OCI-LY7 (cell line): ENCODE measurements around the gene KRTAP4-4. TPM values are rescaled to one million over a fixed set of nuclear protein-coding genes. Genes with fewer than 3 reads are reported as not detected.
A peak's percentile ranks its signal among the peaks of the same experiment; 100 is the strongest.

Experiments
- BruUV-seq: library from RNA; stranded (reverse); fragments of 400-500 nt; replicated peaks from 2 replicates; lab custom pipeline; 2021; lab: Mats Ljungman, UMichigan
- CTCF ChIA-PET: fragments of 300-600 bp; sonication (Branson Sonifier 250); formaldehyde crosslinking; loops from one replicate; lab custom pipeline; 2022; ENCODE audit warnings: antibody characterized with exemption; ENCODE audit not compliant: unreplicated experiment; lab: Charles Lee
- POLR2A ChIA-PET: fragments of 300-600 bp; sonication (Branson Sonifier 250); formaldehyde crosslinking; loops from one replicate; lab custom pipeline; 2022; ENCODE audit warnings: antibody characterized with exemption; lab: Charles Lee
- DNase-seq: peaks from one replicate; pipeline ENCODE4 v3.0.0-alpha.2; 2015; ENCODE audit warnings: low spot score
- H2AFZ ChIP-seq: fragments of 200-600 bp; sonication (generic), shearing (Covaris generic); 2 replicates; pipeline ENCODE4 v1.6.1; 2014; ENCODE audit warnings: mild to moderate bottlenecking, antibody characterized with exemption, low read length, moderate library complexity
- H3K27ac ChIP-seq: fragments of 200-600 bp; sonication (generic); 2 replicates; pipeline ENCODE4 v1.5.1; 2014; ENCODE audit warnings: mixed run types, low read depth, mild to moderate bottlenecking, moderate library complexity, low read length, inconsistent platforms; ENCODE audit not compliant: poor library complexity, severe bottlenecking
- H3K36me3 ChIP-seq: fragments of 200-600 bp; sonication (generic); 2 replicates; pipeline ENCODE4 v1.6.1; 2014; ENCODE audit warnings: mild to moderate bottlenecking, antibody characterized with exemption, low read length, moderate library complexity, mixed read lengths; ENCODE audit not compliant: insufficient read depth
- H3K4me1 ChIP-seq: fragments of 200-600 bp; sonication (generic); 2 replicates; pipeline ENCODE4 v1.5.1; 2014; ENCODE audit warnings: mild to moderate bottlenecking, low read length; ENCODE audit not compliant: insufficient read depth, poor library complexity, severe bottlenecking
- H3K4me2 ChIP-seq: fragments of 200-600 bp; sonication (generic); 2 replicates; pipeline ENCODE4 v1.6.1; 2014; ENCODE audit warnings: mild to moderate bottlenecking, low read length
- H3K4me3 ChIP-seq: fragments of 200-600 bp; sonication (generic); 2 replicates; pipeline ENCODE4 v1.5.1; 2014; ENCODE audit warnings: mild to moderate bottlenecking, low read depth, low read length; ENCODE audit not compliant: poor library complexity, severe bottlenecking
- H3K79me2 ChIP-seq: fragments of 200-600 bp; sonication (generic); 2 replicates; pipeline ENCODE4 v1.6.1; 2016; ENCODE audit warnings: low read depth, mild to moderate bottlenecking, low read length, moderate library complexity, mixed read lengths; ENCODE audit not compliant: insufficient read depth
- H3K9me2 ChIP-seq: fragments of 200-600 bp; sonication (generic); 2 replicates; pipeline ENCODE4 v1.6.1; 2016; ENCODE audit warnings: mild to moderate bottlenecking, low read length, mixed read lengths; ENCODE audit not compliant: insufficient read depth
- H3K9me3 ChIP-seq: fragments of 200-600 bp; sonication (generic); 2 replicates; pipeline ENCODE4 v1.6.1; 2014; ENCODE audit warnings: mild to moderate bottlenecking, mixed run types, low read length, mixed read lengths
- H4K20me1 ChIP-seq: fragments of 200-600 bp; sonication (generic); 2 replicates; pipeline ENCODE4 v1.6.1; 2014; ENCODE audit warnings: mild to moderate bottlenecking, antibody characterized with exemption, low read length, moderate library complexity, mixed read lengths; ENCODE audit not compliant: insufficient read depth
- EZH2phosphoT487 ChIP-seq: fragments of 200-600 bp; sonication (generic); IDR thresholded peaks from 2 replicates; pipeline ENCODE4 v1.6.1; 2018; ENCODE audit warnings: low read depth, borderline replicate concordance, mild to moderate bottlenecking, mixed run types, antibody characterized with exemption, low read length, moderate library complexity, mixed read lengths
- intact Hi-C: fragments of 100-400 bp; cut with micrococcal nuclease; formaldehyde crosslinking; loops from one replicate; pipeline ENCODE4 v1.10.0; 2022; ENCODE audit not compliant: unreplicated experiment
- total RNA-seq, 2 experiments: library from RNA; depleted of rRNA in 1 of 2; stranded (reverse); fragments of >200 nt in 1 of 2; shearing (Covaris generic) in 1 of 2; gene quantifications; 2 replicates each; pipeline ENCODE4 v1.2.3, GENCODE V29; 2014 to 2022
- TF ChIP-seq, protein P1 (sequence below): fragments of 200-600 bp; sonication (generic); conservative IDR thresholded peaks from 2 replicates; pipeline ENCODE4 v1.5.1; 2014; ENCODE audit warnings: mild to moderate bottlenecking, antibody characterized with exemption, low read length, moderate library complexity, mixed read lengths

The KRTAP4-4 gene
- total RNA-seq, 2 experiments from 2014 or later, result not detected

DNA sequence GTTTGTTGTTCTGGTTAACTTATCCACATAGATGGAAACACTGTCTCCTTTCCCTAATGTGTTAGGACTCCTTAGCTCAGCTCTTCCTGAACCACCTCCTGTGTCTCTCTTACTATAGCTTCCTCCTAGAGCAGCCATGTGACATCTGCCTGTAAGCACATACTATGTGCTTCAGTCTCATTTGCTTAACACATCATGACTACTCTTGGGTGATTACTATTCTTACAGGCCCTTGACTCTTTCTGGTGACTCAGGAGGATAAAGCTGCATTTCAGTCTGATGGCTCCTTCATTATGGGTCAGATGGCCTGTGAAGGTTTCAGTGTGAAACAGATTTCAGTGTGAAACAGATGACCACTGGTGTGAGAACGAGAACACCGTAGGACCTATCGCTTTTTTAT, 17.8 kb upstream of the KRTAP4-4 start:
- ChIA-PET POLR2A (no interaction called here), CTCF (interaction anchor here (0.5 kb wide), 1 partner anchor 116 kb away, joined by 3 read pairs; no protein-coding TSS in a partner anchor)
- peaks cover 5% of the 10 kb centered on the region for H3K4me1 ChIP-seq
- DNase-seq, result no peak
- H3K27ac ChIP-seq, result no peak overlapping the region
- no TSS peak for BruUV-seq
- H4K20me1 ChIP-seq, result no peaks in the 10 kb centered on the region
- H3K4me2 ChIP-seq, result no peak overlapping the region
- H3K79me2 ChIP-seq, result no peaks in the 10 kb centered on the region
- no peaks in the 10 kb centered on the region for H3K36me3 ChIP-seq
- no peaks in the 10 kb centered on the region for H3K9me2 ChIP-seq
- no peak overlapping the region for H2AFZ ChIP-seq
- intact Hi-C loops, result no loop called here
- no peak overlapping the region for H3K4me3 ChIP-seq
- H3K9me3 ChIP-seq, result no peaks in the 10 kb centered on the region
- TF ChIP-seq, protein P1, sequence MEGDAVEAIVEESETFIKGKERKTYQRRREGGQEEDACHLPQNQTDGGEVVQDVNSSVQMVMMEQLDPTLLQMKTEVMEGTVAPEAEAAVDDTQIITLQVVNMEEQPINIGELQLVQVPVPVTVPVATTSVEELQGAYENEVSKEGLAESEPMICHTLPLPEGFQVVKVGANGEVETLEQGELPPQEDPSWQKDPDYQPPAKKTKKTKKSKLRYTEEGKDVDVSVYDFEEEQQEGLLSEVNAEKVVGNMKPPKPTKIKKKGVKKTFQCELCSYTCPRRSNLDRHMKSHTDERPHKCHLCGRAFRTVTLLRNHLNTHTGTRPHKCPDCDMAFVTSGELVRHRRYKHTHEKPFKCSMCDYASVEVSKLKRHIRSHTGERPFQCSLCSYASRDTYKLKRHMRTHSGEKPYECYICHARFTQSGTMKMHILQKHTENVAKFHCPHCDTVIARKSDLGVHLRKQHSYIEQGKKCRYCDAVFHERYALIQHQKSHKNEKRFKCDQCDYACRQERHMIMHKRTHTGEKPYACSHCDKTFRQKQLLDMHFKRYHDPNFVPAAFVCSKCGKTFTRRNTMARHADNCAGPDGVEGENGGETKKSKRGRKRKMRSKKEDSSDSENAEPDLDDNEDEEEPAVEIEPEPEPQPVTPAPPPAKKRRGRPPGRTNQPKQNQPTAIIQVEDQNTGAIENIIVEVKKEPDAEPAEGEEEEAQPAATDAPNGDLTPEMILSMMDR, result no peak
- no peak for TF ChIP-seq EZH2phosphoT487

DNA sequence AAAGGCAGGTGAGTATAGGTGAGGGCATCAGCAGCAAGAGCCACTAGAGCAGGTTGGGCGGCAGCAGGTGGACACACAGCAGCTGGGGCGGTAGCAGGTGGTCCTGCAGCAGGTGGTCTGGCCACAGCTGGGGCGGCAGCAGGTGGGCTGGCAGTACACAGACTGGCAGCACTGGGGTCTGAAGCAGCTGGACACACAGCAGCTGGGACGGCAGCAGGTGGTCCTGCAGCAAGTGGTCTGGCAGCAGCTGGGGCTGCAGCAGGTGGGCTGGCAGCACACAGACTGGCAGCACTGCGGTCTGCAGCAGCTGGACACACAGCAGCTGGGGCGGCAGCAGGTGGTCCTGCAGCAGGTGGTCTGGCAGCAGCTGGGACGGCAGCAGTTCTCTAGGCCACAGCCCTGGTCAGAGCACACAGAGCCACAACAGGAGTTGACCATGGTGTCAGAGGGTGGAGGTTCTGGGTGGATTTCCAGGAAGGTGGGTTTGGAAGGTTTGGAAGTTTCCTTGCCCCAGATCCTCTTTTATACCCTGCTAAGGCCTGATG, 17.3 kb upstream of the KRTAP4-4 start, which contains the start of gene KRTAP4-2:
Gene KRTAP4-2 (minus strand): TSS at position 495 of the 545 bp plus-strand sequence. CDS start 57 bp downstream, at position 438.
- Histone ChIP-seq H3K9me2 (no peaks in the 10 kb centered on the region), H3K36me3 (no peaks in the 10 kb centered on the region), H3K27ac (no peak within 1 kb of the TSS), H3K4me1 (peaks cover 5% of the 10 kb centered on the region), H3K9me3 (no peaks in the 10 kb centered on the region), H4K20me1 (no peaks in the 10 kb centered on the region), H3K79me2 (no peaks in the 10 kb centered on the region), H3K4me3 (no peak within 1 kb of the TSS), H3K4me2 (no peak within 1 kb of the TSS), H2AFZ (no peak within 1 kb of the TSS)
- TF ChIP-seq, protein P1, result no peak
- TF ChIP-seq EZH2phosphoT487, result no peak
- ChIA-PET POLR2A (no interaction called here), CTCF (interaction anchor here (0.5 kb wide), 1 partner anchor 116 kb away, joined by 3 read pairs; no protein-coding TSS in a partner anchor)
- intact Hi-C loops, result no loop called here
- no peak for DNase-seq
- BruUV-seq, result no TSS peak

DNA sequence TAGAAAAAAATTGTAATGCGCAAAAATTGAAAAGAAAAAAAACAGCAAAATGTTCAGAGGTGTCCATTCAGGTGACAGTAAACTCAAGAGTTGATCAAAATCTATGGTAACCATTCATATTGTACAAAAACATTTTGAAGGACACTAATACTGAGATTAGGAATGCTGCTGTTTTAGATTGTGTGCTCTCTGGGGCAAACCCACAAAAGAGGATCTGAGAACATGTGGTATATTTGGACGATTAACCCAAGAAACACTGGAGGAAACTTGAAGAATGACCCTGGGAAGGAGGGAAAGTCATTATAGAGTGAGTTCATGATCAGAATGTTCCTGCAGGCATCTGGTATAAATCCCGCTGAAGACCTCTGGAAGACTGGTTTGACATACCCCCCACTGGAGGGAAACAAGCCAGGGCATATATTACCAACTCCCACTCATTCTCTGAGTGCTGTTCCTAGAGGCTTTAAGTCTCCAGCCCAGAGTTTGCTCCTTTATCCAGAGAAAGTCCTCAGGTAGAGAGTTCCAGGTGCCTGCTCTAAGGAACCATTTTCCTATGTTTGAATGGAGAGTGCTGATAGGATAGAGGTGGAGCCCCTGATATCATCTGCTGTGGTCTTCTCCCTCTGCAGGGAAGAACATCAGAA, 16.3 kb upstream of the KRTAP4-4 start:
- Histone ChIP-seq H2AFZ (no peak overlapping the region), H3K9me3 (no peaks in the 10 kb centered on the region), H3K4me1 (peaks cover 5% of the 10 kb centered on the region), H3K36me3 (no peaks in the 10 kb centered on the region), H3K79me2 (no peaks in the 10 kb centered on the region), H3K4me2 (no peak overlapping the region), H3K27ac (no peak overlapping the region), H3K4me3 (no peak overlapping the region), H3K9me2 (no peaks in the 10 kb centered on the region), H4K20me1 (no peaks in the 10 kb centered on the region)
- peak; percentile 4 for DNase-seq
- BruUV-seq, result no TSS peak
- ChIA-PET CTCF (no interaction called here), POLR2A (no interaction called here)
- TF ChIP-seq EZH2phosphoT487, result no peak
- TF ChIP-seq, protein P1, result no peak
- intact Hi-C loops, result no loop called here
